Measurements from ENCODE around the gene BAAT.
A peak's percentile ranks its signal among the peaks of the same experiment; 100 is the strongest.

Gene BAAT

GRCh38 chr9:101366038-101366756 lies 18.6 kb downstream of the BAAT start:
- Histone ChIP-seq H3K4me3 (ENCODE audit: low read depth in 1 of 2, low read length in 2 of 2) (no peak overlapping the region), H3K9me3 (ENCODE audit: control insufficient read depth in 1 of 2, low read length in 2 of 2) (no peaks in the 10 kb centered on the region), H3K27ac (ENCODE audit: low read depth, low read length) (no peak overlapping the region), H3K27me3 (ENCODE audit: control insufficient read depth in 1 of 2, insufficient read depth in 2 of 2, low read length in 2 of 2) (no peaks in the 10 kb centered on the region), H3K36me3 (ENCODE audit: control insufficient read depth in 1 of 2, insufficient read depth in 2 of 2, low read length in 2 of 2) (no peaks in the 10 kb centered on the region), H3K9ac (ENCODE audit: low read depth in 1 of 2, low read length in 2 of 2) (no peak overlapping the region), H3K4me1 (ENCODE audit: control insufficient read depth in 1 of 2, insufficient read depth in 2 of 2, low read length in 2 of 2) (peaks cover 3 to 5% of the 10 kb centered on the region in 2 donors)

- Histone ChIP-seq H3K4me1 (ENCODE audit: control insufficient read depth in 1 of 2, insufficient read depth in 2 of 2, low read length in 2 of 2) (peaks cover 3 to 5% of the 10 kb centered on the region in 2 donors), H3K27me3 (ENCODE audit: control insufficient read depth in 1 of 2, insufficient read depth in 2 of 2, low read length in 2 of 2) (no peaks in the 10 kb centered on the region), H3K4me3 (ENCODE audit: low read depth in 1 of 2, low read length in 2 of 2) (no peak overlapping the region), H3K27ac (ENCODE audit: low read depth, low read length) (no peak overlapping the region), H3K36me3 (ENCODE audit: control insufficient read depth in 1 of 2, insufficient read depth in 2 of 2, low read length in 2 of 2) (no peaks in the 10 kb centered on the region), H3K9me3 (ENCODE audit: control insufficient read depth in 1 of 2, low read length in 2 of 2) (no peaks in the 10 kb centered on the region), H3K9ac (ENCODE audit: low read depth in 1 of 2, low read length in 2 of 2) (no peak overlapping the region)
These were observed 19.6 kb downstream of the BAAT start for GRCh38 chr9:101365181-101365580.

- no peaks in the 10 kb centered on the region for H3K27me3 ChIP-seq (ENCODE audit: control insufficient read depth in 1 of 2, insufficient read depth in 2 of 2, low read length in 2 of 2)
- no peaks in the 10 kb centered on the region for H3K9me3 ChIP-seq (ENCODE audit: control insufficient read depth in 1 of 2, low read length in 2 of 2)
- peaks cover 3 to 5% of the 10 kb centered on the region in 2 donors for H3K4me1 ChIP-seq (ENCODE audit: control insufficient read depth in 1 of 2, insufficient read depth in 2 of 2, low read length in 2 of 2)
- no peak overlapping the region for H3K27ac ChIP-seq (ENCODE audit: low read depth, low read length)
- no peak overlapping the region for H3K4me3 ChIP-seq (ENCODE audit: low read depth in 1 of 2, low read length in 2 of 2)
- no peak overlapping the region for H3K9ac ChIP-seq (ENCODE audit: low read depth in 1 of 2, low read length in 2 of 2)
- no peaks in the 10 kb centered on the region for H3K36me3 ChIP-seq (ENCODE audit: control insufficient read depth in 1 of 2, insufficient read depth in 2 of 2, low read length in 2 of 2)
These were observed 22.4 kb downstream of the BAAT start for GRCh38 chr9:101362450-101362849.

- Histone ChIP-seq H3K9me3 (ENCODE audit: control insufficient read depth in 1 of 2, low read length in 2 of 2) (no peaks in the 10 kb centered on the region), H3K27ac (ENCODE audit: low read depth, low read length) (no peak overlapping the region), H3K27me3 (ENCODE audit: control insufficient read depth in 1 of 2, insufficient read depth in 2 of 2, low read length in 2 of 2) (no peaks in the 10 kb centered on the region), H3K9ac (ENCODE audit: low read depth in 1 of 2, low read length in 2 of 2) (no peak overlapping the region), H3K4me3 (ENCODE audit: low read depth in 1 of 2, low read length in 2 of 2) (no peak overlapping the region), H3K36me3 (ENCODE audit: control insufficient read depth in 1 of 2, insufficient read depth in 2 of 2, low read length in 2 of 2) (no peaks in the 10 kb centered on the region), H3K4me1 (ENCODE audit: control insufficient read depth in 1 of 2, insufficient read depth in 2 of 2, low read length in 2 of 2) (peaks cover 1 to 2% of the 10 kb centered on the region in 2 donors)
These were observed 24.2 kb downstream of the BAAT start for GRCh38 chr9:101360647-101361046.

GRCh38 chr9:101359679-101360078 lies 25.1 kb downstream of the BAAT start:
- no peak overlapping the region for H3K9ac ChIP-seq (ENCODE audit: low read depth in 1 of 2, low read length in 2 of 2)
- H3K4me1 ChIP-seq (ENCODE audit: control insufficient read depth in 1 of 2, insufficient read depth in 2 of 2, low read length in 2 of 2) = peaks cover 11% of the 10 kb centered on the region in 2 donors
- no peak overlapping the region for H3K4me3 ChIP-seq (ENCODE audit: low read depth in 1 of 2, low read length in 2 of 2)
- H3K27ac ChIP-seq (ENCODE audit: low read depth, low read length) = no peak overlapping the region
- no peaks in the 10 kb centered on the region for H3K9me3 ChIP-seq (ENCODE audit: control insufficient read depth in 1 of 2, low read length in 2 of 2)
- H3K36me3 ChIP-seq (ENCODE audit: control insufficient read depth in 1 of 2, insufficient read depth in 2 of 2, low read length in 2 of 2) = no peaks in the 10 kb centered on the region
- no peaks in the 10 kb centered on the region for H3K27me3 ChIP-seq (ENCODE audit: control insufficient read depth in 1 of 2, insufficient read depth in 2 of 2, low read length in 2 of 2)

- Histone ChIP-seq H3K27me3 (ENCODE audit: control insufficient read depth in 1 of 2, insufficient read depth in 2 of 2, low read length in 2 of 2) (no peaks in the 10 kb centered on the region), H3K9ac (ENCODE audit: low read depth in 1 of 2, low read length in 2 of 2) (no peak overlapping the region), H3K4me1 (ENCODE audit: control insufficient read depth in 1 of 2, insufficient read depth in 2 of 2, low read length in 2 of 2) (peaks cover 25 to 30% of the 10 kb centered on the region in 2 donors), H3K4me3 (ENCODE audit: low read depth in 1 of 2, low read length in 2 of 2) (no peak overlapping the region), H3K9me3 (ENCODE audit: control insufficient read depth in 1 of 2, low read length in 2 of 2) (no peaks in the 10 kb centered on the region), H3K36me3 (ENCODE audit: control insufficient read depth in 1 of 2, insufficient read depth in 2 of 2, low read length in 2 of 2) (no peaks in the 10 kb centered on the region), H3K27ac (ENCODE audit: low read depth, low read length) (no peak overlapping the region)
These were observed 28.2 kb downstream of the BAAT start for GRCh38 chr9:101356619-101357018.

- Histone ChIP-seq H3K36me3 (ENCODE audit: control insufficient read depth in 1 of 2, insufficient read depth in 2 of 2, low read length in 2 of 2) (no peaks in the 10 kb centered on the region), H3K4me3 (ENCODE audit: low read depth in 1 of 2, low read length in 2 of 2) (peak overlapping the region in 1 of 2 donors; percentile 23), H3K27me3 (ENCODE audit: control insufficient read depth in 1 of 2, insufficient read depth in 2 of 2, low read length in 2 of 2) (no peaks in the 10 kb centered on the region), H3K9me3 (ENCODE audit: control insufficient read depth in 1 of 2, low read length in 2 of 2) (no peaks in the 10 kb centered on the region), H3K27ac (ENCODE audit: low read depth, low read length) (peak overlapping the region; percentile 33), H3K4me1 (ENCODE audit: control insufficient read depth in 1 of 2, insufficient read depth in 2 of 2, low read length in 2 of 2) (peaks cover 25 to 30% of the 10 kb centered on the region in 2 donors), H3K9ac (ENCODE audit: low read depth in 1 of 2, low read length in 2 of 2) (no peak overlapping the region)
These were observed 29.8 kb downstream of the BAAT start for GRCh38 chr9:101354765-101355708.

DNA sequence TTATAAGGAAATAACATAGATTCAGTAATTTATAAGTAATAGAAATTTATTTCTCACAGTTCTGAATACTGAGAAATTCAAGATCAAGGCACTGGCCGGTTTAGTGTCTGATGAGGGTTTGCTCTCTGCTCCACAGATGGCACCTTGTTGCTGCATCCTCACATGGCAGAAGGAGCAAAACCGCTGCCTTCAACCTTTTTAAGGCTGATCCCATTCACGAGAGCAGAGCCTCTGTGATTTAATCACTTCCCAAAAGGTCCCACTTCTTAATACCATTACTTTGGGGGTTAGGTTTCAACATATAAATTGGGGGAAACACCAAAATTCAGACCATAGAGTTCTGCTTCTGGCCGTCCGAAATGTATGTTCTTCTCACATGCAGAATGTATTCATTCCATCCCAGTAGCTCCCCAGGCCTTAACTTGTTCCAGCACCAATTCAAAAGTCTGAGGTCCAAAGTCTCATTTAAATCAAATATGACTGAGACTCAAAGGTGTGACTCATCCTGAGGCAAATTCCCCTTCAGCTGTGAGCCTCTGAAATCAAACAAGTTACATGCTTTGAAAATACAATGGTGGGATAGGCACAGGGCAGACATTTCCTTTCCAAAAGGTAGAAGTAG lies 30.6 kb downstream of the BAAT start:
- H3K9me3 ChIP-seq (ENCODE audit: control insufficient read depth in 1 of 2, low read length in 2 of 2) = no peaks in the 10 kb centered on the region
- H3K27me3 ChIP-seq (ENCODE audit: control insufficient read depth in 1 of 2, insufficient read depth in 2 of 2, low read length in 2 of 2) = no peaks in the 10 kb centered on the region
- peaks cover 25 to 30% of the 10 kb centered on the region in 2 donors for H3K4me1 ChIP-seq (ENCODE audit: control insufficient read depth in 1 of 2, insufficient read depth in 2 of 2, low read length in 2 of 2)
- H3K4me3 ChIP-seq (ENCODE audit: low read depth in 1 of 2, low read length in 2 of 2) = no peak overlapping the region
- H3K36me3 ChIP-seq (ENCODE audit: control insufficient read depth in 1 of 2, insufficient read depth in 2 of 2, low read length in 2 of 2) = no peaks in the 10 kb centered on the region
- H3K27ac ChIP-seq (ENCODE audit: low read depth, low read length) = no peak overlapping the region
- H3K9ac ChIP-seq (ENCODE audit: low read depth in 1 of 2, low read length in 2 of 2) = no peak overlapping the region

- Histone ChIP-seq H3K9me3 (ENCODE audit: control insufficient read depth in 1 of 2, low read length in 2 of 2) (no peaks in the 10 kb centered on the region), H3K36me3 (ENCODE audit: control insufficient read depth in 1 of 2, insufficient read depth in 2 of 2, low read length in 2 of 2) (no peaks in the 10 kb centered on the region), H3K4me1 (ENCODE audit: control insufficient read depth in 1 of 2, insufficient read depth in 2 of 2, low read length in 2 of 2) (peaks cover 25 to 30% of the 10 kb centered on the region in 2 donors), H3K27ac (ENCODE audit: low read depth, low read length) (no peak overlapping the region), H3K27me3 (ENCODE audit: control insufficient read depth in 1 of 2, insufficient read depth in 2 of 2, low read length in 2 of 2) (no peaks in the 10 kb centered on the region), H3K9ac (ENCODE audit: low read depth in 1 of 2, low read length in 2 of 2) (no peak overlapping the region), H3K4me3 (ENCODE audit: low read depth in 1 of 2, low read length in 2 of 2) (no peak overlapping the region)
These were observed 31.1 kb downstream of the BAAT start for GRCh38 chr9:101353683-101354082.

Measured in duodenal mucosa (tissue), 2 donors.